Cerebellar nuclear complex (tissue), 1 donor: ENCODE data around the gene FOXP1.

ENCODE experiments used
- DNase-seq, 2 experiments: peaks; one replicate each; lab custom pipeline; 2025; lab: John Stamatoyannopoulos, UW

FOXP1 gene

GRCh38 chr3:71171247-71171646, 412.3 kb downstream of the FOXP1 start:
- DNase-seq: no peak

- DNase-seq: no peak
Measured at GRCh38 chr3:71168880-71169411, 414.6 kb downstream of the FOXP1 start.

- DNase-seq: no peak
Measured at GRCh38 chr3:71168121-71168721, 415.3 kb downstream of the FOXP1 start.

- DNase-seq: no peak
Measured at GRCh38 chr3:71166339-71167240, 416.9 kb downstream of the FOXP1 start.

GRCh38 chr3:71164881-71165280, 418.6 kb downstream of the FOXP1 start:
- no peak for DNase-seq

GRCh38 chr3:71163198-71163918, 420.2 kb downstream of the FOXP1 start:
- DNase-seq: no peak

- DNase-seq: no peak
Measured at GRCh38 chr3:71162221-71162620, 421.3 kb downstream of the FOXP1 start.

GRCh38 chr3:71160785-71161546, 422.6 kb downstream of the FOXP1 start:
- no peak for DNase-seq

GRCh38 chr3:71156062-71156665, 427.4 kb downstream of the FOXP1 start:
- DNase-seq: no peak

- no peak for DNase-seq
Measured at GRCh38 chr3:71154846-71155245, 428.7 kb downstream of the FOXP1 start.

- no peak for DNase-seq
Measured at GRCh38 chr3:71153713-71154112, 429.8 kb downstream of the FOXP1 start.

- DNase-seq: no peak
Measured at GRCh38 chr3:71152892-71153265, 430.6 kb downstream of the FOXP1 start.

- no peak for DNase-seq
Measured at GRCh38 chr3:71152039-71152891, 431.3 kb downstream of the FOXP1 start.

- DNase-seq: no peak
Measured at GRCh38 chr3:71149959-71150954, 433.3 kb downstream of the FOXP1 start.

GRCh38 chr3:71148455-71149060, 435.0 kb downstream of the FOXP1 start:
- DNase-seq: no peak

GRCh38 chr3:71146673-71147072, 436.9 kb downstream of the FOXP1 start:
- DNase-seq: no peak

GRCh38 chr3:71145954-71146353, 437.6 kb downstream of the FOXP1 start:
- DNase-seq: no peak

GRCh38 chr3:71144525-71145253, 438.8 kb downstream of the FOXP1 start:
- DNase-seq: no peak
